ES-I3 (cell line): ENCODE results near the gene HOXA7.

ENCODE experiments used
- H3K36me3 ChIP-seq: 2 replicates; pipeline ENCODE4 v1.6.1; 2013; ENCODE audit warnings: mild to moderate bottlenecking, low read length, control low read depth, moderate library complexity; ENCODE audit not compliant: insufficient read depth
- H3K4me1 ChIP-seq: 2 replicates; pipeline ENCODE4 v1.6.1; 2013; ENCODE audit warnings: mild to moderate bottlenecking, control low read depth, low read length; ENCODE audit not compliant: insufficient read depth
- H3K9ac ChIP-seq: 2 replicates; pipeline ENCODE4 v1.6.1; 2013; ENCODE audit warnings: low read depth, mild to moderate bottlenecking, low read length, moderate library complexity
- H3K9me3 ChIP-seq: 2 replicates; pipeline ENCODE4 v1.6.1; 2013; ENCODE audit warnings: mild to moderate bottlenecking, low read length, moderate library complexity; ENCODE audit not compliant: control insufficient read depth, insufficient read depth

HOXA7 gene

GRCh38 chr7:27172823-27173510, 16.5 kb upstream of the HOXA7 start:
- peak overlapping the region; percentile 6; the same call in 1 of the 2 replicates for H3K9ac ChIP-seq

GRCh38 chr7:27172315-27172774, 15.9 kb upstream of the HOXA7 start:
- Histone ChIP-seq H3K9ac (no peak overlapping the region), H3K9me3 (no peaks in the 10 kb centered on the region), H3K36me3 (no peaks in the 10 kb centered on the region), H3K4me1 (peaks cover 6% of the 10 kb centered on the region; the same call in 1 of the 2 replicates)

More at GRCh38 chr7:27172823-27173510, 16.5 kb upstream of the HOXA7 start:
- Histone ChIP-seq H3K36me3 (no peaks in the 10 kb centered on the region), H3K9me3 (no peaks in the 10 kb centered on the region), H3K4me1 (peaks cover 6% of the 10 kb centered on the region; the same call in 1 of the 2 replicates)

GRCh38 chr7:27171637-27172314, 15.3 kb upstream of the HOXA7 start:
- Histone ChIP-seq H3K9ac (no peak overlapping the region), H3K4me1 (peaks cover 7% of the 10 kb centered on the region; the same call in 1 of the 2 replicates), H3K36me3 (no peaks in the 10 kb centered on the region), H3K9me3 (no peaks in the 10 kb centered on the region)

GRCh38 chr7:27171325-27171636, 14.8 kb upstream of the HOXA7 start:
- Histone ChIP-seq H3K9ac (no peak overlapping the region), H3K4me1 (peaks cover 9% of the 10 kb centered on the region; the same call in 1 of the 2 replicates), H3K36me3 (no peaks in the 10 kb centered on the region), H3K9me3 (no peaks in the 10 kb centered on the region)

GRCh38 chr7:27170426-27171324, 14.2 kb upstream of the HOXA7 start:
- no peak overlapping the region for H3K9ac ChIP-seq
- no peaks in the 10 kb centered on the region for H3K36me3 ChIP-seq
- no peaks in the 10 kb centered on the region for H3K9me3 ChIP-seq
- H3K4me1 ChIP-seq, result peaks cover 9% of the 10 kb centered on the region; the same call in 1 of the 2 replicates

- Histone ChIP-seq H3K36me3 (no peaks in the 10 kb centered on the region), H3K4me1 (peaks cover 9% of the 10 kb centered on the region; the same call in 1 of the 2 replicates), H3K9me3 (no peaks in the 10 kb centered on the region), H3K9ac (peak overlapping the region; percentile 28)
Observed at GRCh38 chr7:27169658-27170425, 13.4 kb upstream of the HOXA7 start.

- no peaks in the 10 kb centered on the region for H3K36me3 ChIP-seq
- peaks cover 9% of the 10 kb centered on the region; the same call in 1 of the 2 replicates for H3K4me1 ChIP-seq
- H3K9me3 ChIP-seq, result no peaks in the 10 kb centered on the region
- no peak overlapping the region for H3K9ac ChIP-seq
Observed at GRCh38 chr7:27168265-27168947, 11.9 kb upstream of the HOXA7 start.

- Histone ChIP-seq H3K4me1 (peaks cover 9% of the 10 kb centered on the region; the same call in 1 of the 2 replicates), H3K9me3 (no peaks in the 10 kb centered on the region), H3K36me3 (no peaks in the 10 kb centered on the region), H3K9ac (no peak overlapping the region)
Observed at GRCh38 chr7:27167916-27168264, 11.4 kb upstream of the HOXA7 start.

- Histone ChIP-seq H3K36me3 (no peaks in the 10 kb centered on the region), H3K9ac (no peak overlapping the region; the same call in 1 of the 2 replicates), H3K4me1 (peaks cover 7% of the 10 kb centered on the region; the same call in 1 of the 2 replicates), H3K9me3 (no peaks in the 10 kb centered on the region)
Observed at GRCh38 chr7:27166531-27167505, 10.3 kb upstream of the HOXA7 start.

GRCh38 chr7:27165996-27166530, 9.6 kb upstream of the HOXA7 start:
- H3K9me3 ChIP-seq, result no peaks in the 10 kb centered on the region
- 0 out of 2 replicates have a peak, but pooled peaks cover 3% of the 10 kb centered on the region for H3K4me1 ChIP-seq
- no peaks in the 10 kb centered on the region for H3K36me3 ChIP-seq
- H3K9ac ChIP-seq, result no peak overlapping the region

GRCh38 chr7:27165089-27165995, 8.9 kb upstream of the HOXA7 start, which contains the start of gene HOXA9:
Gene HOXA9, minus strand, starts transcription at chr7:27165537. Its CDS starts 80 bp downstream, at chr7:27165457.
- no peaks in the 10 kb centered on the region for H3K9me3 ChIP-seq
- H3K4me1 ChIP-seq, result 0 out of 2 replicates have a peak, but pooled peaks cover 3% of the 10 kb centered on the region
- no peak within 1 kb of the TSS; the same call in 1 of the 2 replicates for H3K9ac ChIP-seq
- H3K36me3 ChIP-seq, result no peaks in the 10 kb centered on the region
